ENCODE data around the gene ZBTB17. TPM values are rescaled to one million over a fixed set of nuclear protein-coding genes. Genes with fewer than 3 reads are reported as not detected.

The ZBTB17 gene
- total and polyA plus RNA-seq, 9 of the 15 experiments (the other 6 are each of a cell fraction or from before 2014, with no cell fraction given): 1.1 to 53.4 (median 29.6) TPM

DNA sequence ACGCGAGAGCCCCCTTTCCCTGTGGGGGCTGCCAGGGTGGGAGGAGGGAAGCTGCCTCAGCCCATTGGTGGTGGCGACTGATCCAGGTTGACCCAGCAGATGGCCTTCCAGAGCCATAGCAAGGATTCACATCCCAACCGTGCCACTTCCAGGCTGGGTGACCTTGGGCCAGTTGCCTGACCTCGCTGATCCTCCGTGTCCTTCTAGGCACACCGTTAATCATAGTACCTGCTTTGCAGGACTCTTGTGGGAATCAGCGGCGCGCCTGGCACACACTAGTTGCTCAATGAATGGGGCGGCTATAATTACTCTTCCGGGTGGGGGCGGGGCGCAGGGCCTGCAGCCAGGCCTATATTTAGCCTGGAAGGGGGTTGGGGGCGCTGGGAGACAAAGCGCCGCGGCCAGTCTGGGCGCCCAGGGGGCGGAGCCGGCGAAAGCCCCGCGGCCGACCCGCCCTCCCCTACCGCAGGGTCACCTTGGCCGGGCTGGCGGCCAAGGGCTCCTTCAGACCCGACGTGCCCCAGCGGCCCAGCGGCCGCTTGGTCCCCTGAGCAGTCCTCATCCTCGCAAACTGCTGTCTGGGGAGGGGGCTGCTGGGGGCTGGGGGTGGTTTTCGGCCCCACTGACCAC, 36.8 kb upstream of the ZBTB17 start (continued):
- TF ChIP-seq, protein P1, sequence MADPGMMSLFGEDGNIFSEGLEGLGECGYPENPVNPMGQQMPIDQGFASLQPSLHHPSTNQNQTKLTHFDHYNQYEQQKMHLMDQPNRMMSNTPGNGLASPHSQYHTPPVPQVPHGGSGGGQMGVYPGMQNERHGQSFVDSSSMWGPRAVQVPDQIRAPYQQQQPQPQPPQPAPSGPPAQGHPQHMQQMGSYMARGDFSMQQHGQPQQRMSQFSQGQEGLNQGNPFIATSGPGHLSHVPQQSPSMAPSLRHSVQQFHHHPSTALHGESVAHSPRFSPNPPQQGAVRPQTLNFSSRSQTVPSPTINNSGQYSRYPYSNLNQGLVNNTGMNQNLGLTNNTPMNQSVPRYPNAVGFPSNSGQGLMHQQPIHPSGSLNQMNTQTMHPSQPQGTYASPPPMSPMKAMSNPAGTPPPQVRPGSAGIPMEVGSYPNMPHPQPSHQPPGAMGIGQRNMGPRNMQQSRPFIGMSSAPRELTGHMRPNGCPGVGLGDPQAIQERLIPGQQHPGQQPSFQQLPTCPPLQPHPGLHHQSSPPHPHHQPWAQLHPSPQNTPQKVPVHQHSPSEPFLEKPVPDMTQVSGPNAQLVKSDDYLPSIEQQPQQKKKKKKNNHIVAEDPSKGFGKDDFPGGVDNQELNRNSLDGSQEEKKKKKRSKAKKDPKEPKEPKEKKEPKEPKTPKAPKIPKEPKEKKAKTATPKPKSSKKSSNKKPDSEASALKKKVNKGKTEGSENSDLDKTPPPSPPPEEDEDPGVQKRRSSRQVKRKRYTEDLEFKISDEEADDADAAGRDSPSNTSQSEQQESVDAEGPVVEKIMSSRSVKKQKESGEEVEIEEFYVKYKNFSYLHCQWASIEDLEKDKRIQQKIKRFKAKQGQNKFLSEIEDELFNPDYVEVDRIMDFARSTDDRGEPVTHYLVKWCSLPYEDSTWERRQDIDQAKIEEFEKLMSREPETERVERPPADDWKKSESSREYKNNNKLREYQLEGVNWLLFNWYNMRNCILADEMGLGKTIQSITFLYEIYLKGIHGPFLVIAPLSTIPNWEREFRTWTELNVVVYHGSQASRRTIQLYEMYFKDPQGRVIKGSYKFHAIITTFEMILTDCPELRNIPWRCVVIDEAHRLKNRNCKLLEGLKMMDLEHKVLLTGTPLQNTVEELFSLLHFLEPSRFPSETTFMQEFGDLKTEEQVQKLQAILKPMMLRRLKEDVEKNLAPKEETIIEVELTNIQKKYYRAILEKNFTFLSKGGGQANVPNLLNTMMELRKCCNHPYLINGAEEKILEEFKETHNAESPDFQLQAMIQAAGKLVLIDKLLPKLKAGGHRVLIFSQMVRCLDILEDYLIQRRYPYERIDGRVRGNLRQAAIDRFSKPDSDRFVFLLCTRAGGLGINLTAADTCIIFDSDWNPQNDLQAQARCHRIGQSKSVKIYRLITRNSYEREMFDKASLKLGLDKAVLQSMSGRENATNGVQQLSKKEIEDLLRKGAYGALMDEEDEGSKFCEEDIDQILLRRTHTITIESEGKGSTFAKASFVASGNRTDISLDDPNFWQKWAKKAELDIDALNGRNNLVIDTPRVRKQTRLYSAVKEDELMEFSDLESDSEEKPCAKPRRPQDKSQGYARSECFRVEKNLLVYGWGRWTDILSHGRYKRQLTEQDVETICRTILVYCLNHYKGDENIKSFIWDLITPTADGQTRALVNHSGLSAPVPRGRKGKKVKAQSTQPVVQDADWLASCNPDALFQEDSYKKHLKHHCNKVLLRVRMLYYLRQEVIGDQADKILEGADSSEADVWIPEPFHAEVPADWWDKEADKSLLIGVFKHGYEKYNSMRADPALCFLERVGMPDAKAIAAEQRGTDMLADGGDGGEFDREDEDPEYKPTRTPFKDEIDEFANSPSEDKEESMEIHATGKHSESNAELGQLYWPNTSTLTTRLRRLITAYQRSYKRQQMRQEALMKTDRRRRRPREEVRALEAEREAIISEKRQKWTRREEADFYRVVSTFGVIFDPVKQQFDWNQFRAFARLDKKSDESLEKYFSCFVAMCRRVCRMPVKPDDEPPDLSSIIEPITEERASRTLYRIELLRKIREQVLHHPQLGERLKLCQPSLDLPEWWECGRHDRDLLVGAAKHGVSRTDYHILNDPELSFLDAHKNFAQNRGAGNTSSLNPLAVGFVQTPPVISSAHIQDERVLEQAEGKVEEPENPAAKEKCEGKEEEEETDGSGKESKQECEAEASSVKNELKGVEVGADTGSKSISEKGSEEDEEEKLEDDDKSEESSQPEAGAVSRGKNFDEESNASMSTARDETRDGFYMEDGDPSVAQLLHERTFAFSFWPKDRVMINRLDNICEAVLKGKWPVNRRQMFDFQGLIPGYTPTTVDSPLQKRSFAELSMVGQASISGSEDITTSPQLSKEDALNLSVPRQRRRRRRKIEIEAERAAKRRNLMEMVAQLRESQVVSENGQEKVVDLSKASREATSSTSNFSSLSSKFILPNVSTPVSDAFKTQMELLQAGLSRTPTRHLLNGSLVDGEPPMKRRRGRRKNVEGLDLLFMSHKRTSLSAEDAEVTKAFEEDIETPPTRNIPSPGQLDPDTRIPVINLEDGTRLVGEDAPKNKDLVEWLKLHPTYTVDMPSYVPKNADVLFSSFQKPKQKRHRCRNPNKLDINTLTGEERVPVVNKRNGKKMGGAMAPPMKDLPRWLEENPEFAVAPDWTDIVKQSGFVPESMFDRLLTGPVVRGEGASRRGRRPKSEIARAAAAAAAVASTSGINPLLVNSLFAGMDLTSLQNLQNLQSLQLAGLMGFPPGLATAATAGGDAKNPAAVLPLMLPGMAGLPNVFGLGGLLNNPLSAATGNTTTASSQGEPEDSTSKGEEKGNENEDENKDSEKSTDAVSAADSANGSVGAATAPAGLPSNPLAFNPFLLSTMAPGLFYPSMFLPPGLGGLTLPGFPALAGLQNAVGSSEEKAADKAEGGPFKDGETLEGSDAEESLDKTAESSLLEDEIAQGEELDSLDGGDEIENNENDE (IDR thresholded peaks at IDR 0.05; ENCODE audit: low read depth, low read length): no peak
- TF ChIP-seq GMEB1 (CRISPR knock-in tag; IDR thresholded peaks at IDR 0.05): no peak
- TF ChIP-seq BCOR (IDR thresholded peaks at IDR 0.05): peak; percentile 95
- TF ChIP-seq PTBP1 (IDR thresholded peaks at IDR 0.05; ENCODE audit: low read depth, low read length): 0 out of 2 replicates have a peak, but pooled peaks have one; percentile 14
- TF ChIP-seq, protein P2, sequence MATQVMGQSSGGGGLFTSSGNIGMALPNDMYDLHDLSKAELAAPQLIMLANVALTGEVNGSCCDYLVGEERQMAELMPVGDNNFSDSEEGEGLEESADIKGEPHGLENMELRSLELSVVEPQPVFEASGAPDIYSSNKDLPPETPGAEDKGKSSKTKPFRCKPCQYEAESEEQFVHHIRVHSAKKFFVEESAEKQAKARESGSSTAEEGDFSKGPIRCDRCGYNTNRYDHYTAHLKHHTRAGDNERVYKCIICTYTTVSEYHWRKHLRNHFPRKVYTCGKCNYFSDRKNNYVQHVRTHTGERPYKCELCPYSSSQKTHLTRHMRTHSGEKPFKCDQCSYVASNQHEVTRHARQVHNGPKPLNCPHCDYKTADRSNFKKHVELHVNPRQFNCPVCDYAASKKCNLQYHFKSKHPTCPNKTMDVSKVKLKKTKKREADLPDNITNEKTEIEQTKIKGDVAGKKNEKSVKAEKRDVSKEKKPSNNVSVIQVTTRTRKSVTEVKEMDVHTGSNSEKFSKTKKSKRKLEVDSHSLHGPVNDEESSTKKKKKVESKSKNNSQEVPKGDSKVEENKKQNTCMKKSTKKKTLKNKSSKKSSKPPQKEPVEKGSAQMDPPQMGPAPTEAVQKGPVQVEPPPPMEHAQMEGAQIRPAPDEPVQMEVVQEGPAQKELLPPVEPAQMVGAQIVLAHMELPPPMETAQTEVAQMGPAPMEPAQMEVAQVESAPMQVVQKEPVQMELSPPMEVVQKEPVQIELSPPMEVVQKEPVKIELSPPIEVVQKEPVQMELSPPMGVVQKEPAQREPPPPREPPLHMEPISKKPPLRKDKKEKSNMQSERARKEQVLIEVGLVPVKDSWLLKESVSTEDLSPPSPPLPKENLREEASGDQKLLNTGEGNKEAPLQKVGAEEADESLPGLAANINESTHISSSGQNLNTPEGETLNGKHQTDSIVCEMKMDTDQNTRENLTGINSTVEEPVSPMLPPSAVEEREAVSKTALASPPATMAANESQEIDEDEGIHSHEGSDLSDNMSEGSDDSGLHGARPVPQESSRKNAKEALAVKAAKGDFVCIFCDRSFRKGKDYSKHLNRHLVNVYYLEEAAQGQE (IDR thresholded peaks at IDR 0.05; ENCODE audit: borderline replicate concordance): peak; percentile 57; the same call in 1 of the 2 replicates
- TF ChIP-seq, protein P2 (CRISPR knock-in tag; IDR thresholded peaks at IDR 0.05; ENCODE audit: low read depth): no peak

Data from K562 (cell line).